ENCODE data around the gene BTBD7.

The BTBD7 gene

GRCh38 chr14:93200553-93200952 is 132.3 kb downstream of the BTBD7 start:
- WGBS (ENCODE audit: insufficient coverage) = 98% methylated on average over 4 of the region's 5 CpGs
- Histone ChIP-seq H3K4me1 (ENCODE audit: control extremely low read depth in 1 of 4, control insufficient read depth in 4 of 4, insufficient read depth in 4 of 4, low read length in 3 of 4) (peaks cover 0 to 6% (median 4%) of the 10 kb centered on the region in 4 experiments), H3K4me3 (ENCODE audit: control insufficient read depth in 1 of 7, extremely low read depth in 1 of 7, insufficient read depth in 4 of 7, low read depth in 2 of 7, low read length in 6 of 7) (no peak overlapping the region), H3K9me3 (ENCODE audit: control extremely low read depth in 1 of 5, control insufficient read depth in 4 of 5, insufficient read depth in 2 of 5, low read depth in 1 of 5, low read length in 4 of 5) (no peaks in the 10 kb centered on the region), H3K36me3 (ENCODE audit: control insufficient read depth in 4 of 4, insufficient read depth in 4 of 4, low read length in 3 of 4) (peaks cover 0 to 3% (median 0%) of the 10 kb centered on the region in 4 experiments), H3K27me3 (replicated peaks in 2 of 5; ENCODE audit: control insufficient read depth in 4 of 5, insufficient read depth in 5 of 5, low read length in 4 of 5) (no peaks in the 10 kb centered on the region), H3K27ac (ENCODE audit: insufficient read depth in 1 of 2, low read depth in 1 of 2, low read length in 2 of 2, poor library complexity in 1 of 2, severe bottlenecking in 2 of 2) (no peak overlapping the region)
- ChIA-PET CTCF (no interaction called here), POLR2A (no interaction called here)
- no peak for DNase-seq

- WGBS (ENCODE audit: insufficient coverage) = 97% methylated on average over 4 of the region's 4 CpGs
Observed at GRCh38 chr14:93199031-93199430, 133.8 kb downstream of the BTBD7 start.

GRCh38 chr14:93195316-93195999 is 137.4 kb downstream of the BTBD7 start:
- whole genome bisulfite sequencing (ENCODE audit: insufficient coverage) = 100% methylated on average over 1 of the region's 1 CpG
- Histone ChIP-seq H3K27ac (ENCODE audit: insufficient read depth in 1 of 2, low read depth in 1 of 2, low read length in 2 of 2, poor library complexity in 1 of 2, severe bottlenecking in 2 of 2) (no peak overlapping the region), H3K27me3 (replicated peaks in 2 of 5; ENCODE audit: control insufficient read depth in 4 of 5, insufficient read depth in 5 of 5, low read length in 4 of 5) (no peaks in the 10 kb centered on the region), H3K9me3 (ENCODE audit: control extremely low read depth in 1 of 5, control insufficient read depth in 4 of 5, insufficient read depth in 2 of 5, low read depth in 1 of 5, low read length in 4 of 5) (no peaks in the 10 kb centered on the region), H3K4me3 (ENCODE audit: control insufficient read depth in 1 of 7, extremely low read depth in 1 of 7, insufficient read depth in 4 of 7, low read depth in 2 of 7, low read length in 6 of 7) (no peak overlapping the region), H3K4me1 (ENCODE audit: control extremely low read depth in 1 of 4, control insufficient read depth in 4 of 4, insufficient read depth in 4 of 4, low read length in 3 of 4) (peaks cover 0 to 2% (median 0%) of the 10 kb centered on the region in 4 experiments), H3K36me3 (ENCODE audit: control insufficient read depth in 4 of 4, insufficient read depth in 4 of 4, low read length in 3 of 4) (peaks cover 0 to 3% (median 0%) of the 10 kb centered on the region in 4 experiments)
- ChIA-PET CTCF (interaction anchor here (0.6 to 1.9 kb wide), 5 partner anchors 8 to 65 kb away, joined by 3 to 9 read pairs (median 3); partner anchors contain the start of genes GON7, LYSET, MOAP1 and UBR7), POLR2A (interaction anchor here (0.6 to 0.7 kb wide), 2 partner anchors 11 to 21 kb away, joined by 3 read pairs; partner anchors contain the start of genes LYSET and MOAP1)
- no peak for DNase-seq

More at GRCh38 chr14:93199031-93199430, 133.8 kb downstream of the BTBD7 start:
- no peaks in the 10 kb centered on the region for H3K9me3 ChIP-seq (ENCODE audit: control extremely low read depth in 1 of 5, control insufficient read depth in 4 of 5, insufficient read depth in 2 of 5, low read depth in 1 of 5, low read length in 4 of 5)
- H3K4me1 ChIP-seq (ENCODE audit: control extremely low read depth in 1 of 4, control insufficient read depth in 4 of 4, insufficient read depth in 4 of 4, low read length in 3 of 4) = no peaks in the 10 kb centered on the region
- no peaks in the 10 kb centered on the region for H3K27me3 ChIP-seq (replicated peaks in 2 of 5; ENCODE audit: control insufficient read depth in 4 of 5, insufficient read depth in 5 of 5, low read length in 4 of 5)
- DNase-seq = no peak
- ChIA-PET CTCF (interaction anchor here (0.8 kb wide), 1 partner anchor 9 kb away, joined by 4 read pairs; the partner anchor contains the start of genes GON7 and UBR7), POLR2A (interaction anchor here (0.7 kb wide), 1 partner anchor 138 kb away, joined by 4 read pairs; no protein-coding TSS in a partner anchor)
- no peak overlapping the region for H3K27ac ChIP-seq (ENCODE audit: insufficient read depth in 1 of 2, low read depth in 1 of 2, low read length in 2 of 2, poor library complexity in 1 of 2, severe bottlenecking in 2 of 2)
- H3K4me3 ChIP-seq (ENCODE audit: control insufficient read depth in 1 of 7, extremely low read depth in 1 of 7, insufficient read depth in 4 of 7, low read depth in 2 of 7, low read length in 6 of 7) = no peak overlapping the region
- peaks cover 0 to 3% (median 0%) of the 10 kb centered on the region in 4 experiments for H3K36me3 ChIP-seq (ENCODE audit: control insufficient read depth in 4 of 4, insufficient read depth in 4 of 4, low read length in 3 of 4)

All from common myeloid progenitor, CD34-positive (primary cell).